A549 (cell line): ENCODE data around the gene DNAJB12.
A peak's percentile ranks its signal among the peaks of the same experiment; 100 is the strongest.

Source experiments
- CEBPB ChIP-seq, 2 experiments: fragments of >200 bp in 1 of 2; sonication (Bioruptor Twin) in 1 of 2; formaldehyde crosslinking in 1 of 2; IDR thresholded peaks; 2 replicates each; pipeline ENCODE4 v1.6.1; 2012 to 2016
- CHD2 ChIP-seq: fragments of 150-350 bp; IDR thresholded peaks from 2 replicates; pipeline ENCODE4 v1.6.1; 2014; ENCODE audit warnings: low read length; ENCODE audit not compliant: partially characterized antibody
- EHF ChIP-seq: fragments of 250-450 bp; sonication (Bioruptor Pico); IDR thresholded peaks from 2 replicates; pipeline ENCODE4 v1.5.0; 2020; ENCODE audit warnings: mild to moderate bottlenecking
- GATA3 ChIP-seq: IDR thresholded peaks from 2 replicates; pipeline ENCODE4 v1.6.1; 2012; ENCODE audit warnings: borderline replicate concordance
- MAZ ChIP-seq: fragments of 150-350 bp; IDR thresholded peaks from 2 replicates; pipeline ENCODE4 v1.6.1; 2014; ENCODE audit warnings: antibody characterized with exemption, low read depth, low read length, borderline replicate concordance
- NFE2L2 ChIP-seq: fragments of 150-350 bp; conservative IDR thresholded peaks from 2 replicates; pipeline ENCODE4 v1.6.1; 2014; ENCODE audit warnings: low read length
- POLR2A ChIP-seq: IDR thresholded peaks from 2 replicates; pipeline ENCODE4 v1.6.1; 2012; ENCODE audit warnings: mild to moderate bottlenecking, low read length
- RNF2 ChIP-seq: fragments of 200-600 bp; sonication (generic); IDR thresholded peaks from 2 replicates; pipeline ENCODE4 v1.6.1; 2016; ENCODE audit warnings: low read depth, mild to moderate bottlenecking, antibody characterized with exemption, moderate library complexity, borderline replicate concordance
- ZSCAN20 ChIP-seq: fragments of 250-450 bp; sonication (Bioruptor Pico); IDR thresholded peaks from 2 replicates; pipeline ENCODE4 v1.8.0; 2022; ENCODE audit warnings: mild to moderate bottlenecking, moderate library complexity
- TF ChIP-seq, protein P1 (sequence below): fragments of >200 bp; sonication (Bioruptor Twin); formaldehyde crosslinking; IDR thresholded peaks from 3 replicates; pipeline ENCODE4 v1.5.1; 2016
- TF ChIP-seq, protein P2 (sequence below): fragments of 450-650 bp; IDR thresholded peaks from 2 replicates; pipeline ENCODE4 v1.6.1; 2014; ENCODE audit warnings: antibody characterized with exemption
- TF ChIP-seq, protein P3 (sequence below): fragments of 200-600 bp; sonication (generic); IDR thresholded peaks from 2 replicates; pipeline ENCODE4 v1.6.1; 2016; ENCODE audit warnings: antibody characterized with exemption, mild to moderate bottlenecking, moderate library complexity

- TF ChIP-seq, protein P1, sequence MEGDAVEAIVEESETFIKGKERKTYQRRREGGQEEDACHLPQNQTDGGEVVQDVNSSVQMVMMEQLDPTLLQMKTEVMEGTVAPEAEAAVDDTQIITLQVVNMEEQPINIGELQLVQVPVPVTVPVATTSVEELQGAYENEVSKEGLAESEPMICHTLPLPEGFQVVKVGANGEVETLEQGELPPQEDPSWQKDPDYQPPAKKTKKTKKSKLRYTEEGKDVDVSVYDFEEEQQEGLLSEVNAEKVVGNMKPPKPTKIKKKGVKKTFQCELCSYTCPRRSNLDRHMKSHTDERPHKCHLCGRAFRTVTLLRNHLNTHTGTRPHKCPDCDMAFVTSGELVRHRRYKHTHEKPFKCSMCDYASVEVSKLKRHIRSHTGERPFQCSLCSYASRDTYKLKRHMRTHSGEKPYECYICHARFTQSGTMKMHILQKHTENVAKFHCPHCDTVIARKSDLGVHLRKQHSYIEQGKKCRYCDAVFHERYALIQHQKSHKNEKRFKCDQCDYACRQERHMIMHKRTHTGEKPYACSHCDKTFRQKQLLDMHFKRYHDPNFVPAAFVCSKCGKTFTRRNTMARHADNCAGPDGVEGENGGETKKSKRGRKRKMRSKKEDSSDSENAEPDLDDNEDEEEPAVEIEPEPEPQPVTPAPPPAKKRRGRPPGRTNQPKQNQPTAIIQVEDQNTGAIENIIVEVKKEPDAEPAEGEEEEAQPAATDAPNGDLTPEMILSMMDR = peak; percentile 92
- TF ChIP-seq, protein P2, sequence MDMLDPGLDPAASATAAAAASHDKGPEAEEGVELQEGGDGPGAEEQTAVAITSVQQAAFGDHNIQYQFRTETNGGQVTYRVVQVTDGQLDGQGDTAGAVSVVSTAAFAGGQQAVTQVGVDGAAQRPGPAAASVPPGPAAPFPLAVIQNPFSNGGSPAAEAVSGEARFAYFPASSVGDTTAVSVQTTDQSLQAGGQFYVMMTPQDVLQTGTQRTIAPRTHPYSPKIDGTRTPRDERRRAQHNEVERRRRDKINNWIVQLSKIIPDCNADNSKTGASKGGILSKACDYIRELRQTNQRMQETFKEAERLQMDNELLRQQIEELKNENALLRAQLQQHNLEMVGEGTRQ = no peak
- TF ChIP-seq POLR2A = no peak
- no peak for TF ChIP-seq ZSCAN20
- TF ChIP-seq, protein P3, sequence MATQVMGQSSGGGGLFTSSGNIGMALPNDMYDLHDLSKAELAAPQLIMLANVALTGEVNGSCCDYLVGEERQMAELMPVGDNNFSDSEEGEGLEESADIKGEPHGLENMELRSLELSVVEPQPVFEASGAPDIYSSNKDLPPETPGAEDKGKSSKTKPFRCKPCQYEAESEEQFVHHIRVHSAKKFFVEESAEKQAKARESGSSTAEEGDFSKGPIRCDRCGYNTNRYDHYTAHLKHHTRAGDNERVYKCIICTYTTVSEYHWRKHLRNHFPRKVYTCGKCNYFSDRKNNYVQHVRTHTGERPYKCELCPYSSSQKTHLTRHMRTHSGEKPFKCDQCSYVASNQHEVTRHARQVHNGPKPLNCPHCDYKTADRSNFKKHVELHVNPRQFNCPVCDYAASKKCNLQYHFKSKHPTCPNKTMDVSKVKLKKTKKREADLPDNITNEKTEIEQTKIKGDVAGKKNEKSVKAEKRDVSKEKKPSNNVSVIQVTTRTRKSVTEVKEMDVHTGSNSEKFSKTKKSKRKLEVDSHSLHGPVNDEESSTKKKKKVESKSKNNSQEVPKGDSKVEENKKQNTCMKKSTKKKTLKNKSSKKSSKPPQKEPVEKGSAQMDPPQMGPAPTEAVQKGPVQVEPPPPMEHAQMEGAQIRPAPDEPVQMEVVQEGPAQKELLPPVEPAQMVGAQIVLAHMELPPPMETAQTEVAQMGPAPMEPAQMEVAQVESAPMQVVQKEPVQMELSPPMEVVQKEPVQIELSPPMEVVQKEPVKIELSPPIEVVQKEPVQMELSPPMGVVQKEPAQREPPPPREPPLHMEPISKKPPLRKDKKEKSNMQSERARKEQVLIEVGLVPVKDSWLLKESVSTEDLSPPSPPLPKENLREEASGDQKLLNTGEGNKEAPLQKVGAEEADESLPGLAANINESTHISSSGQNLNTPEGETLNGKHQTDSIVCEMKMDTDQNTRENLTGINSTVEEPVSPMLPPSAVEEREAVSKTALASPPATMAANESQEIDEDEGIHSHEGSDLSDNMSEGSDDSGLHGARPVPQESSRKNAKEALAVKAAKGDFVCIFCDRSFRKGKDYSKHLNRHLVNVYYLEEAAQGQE = no peak
- no peak for TF ChIP-seq EHF
- TF ChIP-seq CHD2 = no peak
- no peak for TF ChIP-seq RNF2
- peak; percentile 47; the same call in 1 of the 2 replicates for TF ChIP-seq GATA3
- no peak for TF ChIP-seq NFE2L2
- no peak for TF ChIP-seq CEBPB (IDR thresholded peaks at IDR 0.05)
- TF ChIP-seq MAZ = no peak
Observed at GRCh38 chr10:72328045-72328828, 26.5 kb downstream of the DNAJB12 start.
